Neuronal stem cell (in vitro differentiated cells): ENCODE results near the gene TYRO3.

Experiments used
- DNase-seq: peaks from one replicate; pipeline ENCODE4 v3.0.0-alpha.2; 2013; ENCODE audit warnings: low spot score
- H2AFZ ChIP-seq: one replicate; pipeline ENCODE4 v1.6.1; 2013; ENCODE audit warnings: mild to moderate bottlenecking, low read length, inconsistent platforms
- H2AK5ac ChIP-seq: 2 replicates; pipeline ENCODE4 v1.6.1; 2013; ENCODE audit warnings: low read depth, mild to moderate bottlenecking, inconsistent platforms, low read length, moderate library complexity, mixed read lengths
- H2BK120ac ChIP-seq: 2 replicates; pipeline ENCODE4 v1.6.1; 2013; ENCODE audit warnings: low read depth, mild to moderate bottlenecking, inconsistent platforms, low read length, moderate library complexity, mixed read lengths
- H2BK12ac ChIP-seq: one replicate; pipeline ENCODE4 v1.6.1; 2013; ENCODE audit warnings: low read length, inconsistent platforms
- H2BK15ac ChIP-seq: 2 replicates; pipeline ENCODE4 v1.6.1; 2013; ENCODE audit warnings: mild to moderate bottlenecking, low read length, inconsistent platforms, mixed read lengths
- H2BK5ac ChIP-seq: one replicate; pipeline ENCODE4 v1.6.1; 2013; ENCODE audit warnings: inconsistent platforms, mild to moderate bottlenecking, low read length, moderate library complexity
- H3K14ac ChIP-seq: one replicate; pipeline ENCODE4 v1.6.1; 2013; ENCODE audit warnings: low read length, inconsistent platforms
- H3K18ac ChIP-seq: 2 replicates; pipeline ENCODE4 v1.6.1; 2013; ENCODE audit warnings: low read length, inconsistent platforms
- H3K23ac ChIP-seq: 2 replicates; pipeline ENCODE4 v1.6.1; 2013; ENCODE audit warnings: low read depth, mild to moderate bottlenecking, mixed read lengths, low read length, inconsistent platforms; ENCODE audit not compliant: poor library complexity
- H3K27ac ChIP-seq: replicated peaks from 3 replicates; pipeline ENCODE4 v1.5.1; 2013; ENCODE audit warnings: low read length, inconsistent platforms
- H3K27me3 ChIP-seq, 3 experiments: 2 replicates each; pipeline ENCODE4 v1.6.1; 2013; ENCODE audit warnings: low read length in 3 of 3, mild to moderate bottlenecking in 2 of 3, inconsistent platforms in 1 of 3, low read depth in 1 of 3, mixed read lengths in 1 of 3, moderate library complexity in 1 of 3; ENCODE audit not compliant: control insufficient read depth in 3 of 3, insufficient read depth in 3 of 3
- H3K36me3 ChIP-seq, 2 donors: replicated peaks in 1 of 2; 2 replicates each; pipeline ENCODE4 v1.6.1; 2013; ENCODE audit warnings: low read length in 2 of 2; ENCODE audit not compliant: control insufficient read depth in 2 of 2, insufficient read depth in 2 of 2
- H3K4ac ChIP-seq: 2 replicates; pipeline ENCODE4 v1.6.1; 2013; ENCODE audit warnings: inconsistent platforms, mild to moderate bottlenecking, low read length, moderate library complexity
- H3K4me1 ChIP-seq, 2 donors: 1 replicate in 1 of 2; 2 replicates in 1 of 2; pipeline ENCODE4 v1.6.1; 2013; ENCODE audit warnings: low read length in 2 of 2, low read depth in 1 of 2; ENCODE audit not compliant: control insufficient read depth in 2 of 2, insufficient read depth in 1 of 2
- H3K4me2 ChIP-seq: one replicate; pipeline ENCODE4 v1.6.1; 2013; ENCODE audit warnings: mild to moderate bottlenecking, low read length, inconsistent platforms; ENCODE audit not compliant: insufficient read depth, poor library complexity, severe bottlenecking
- H3K4me3 ChIP-seq, 2 donors: 2 replicates each; pipeline ENCODE4 v1.5.1; 2013; ENCODE audit warnings: low read length in 2 of 2, mild to moderate bottlenecking in 2 of 2, inconsistent platforms in 1 of 2, moderate library complexity in 1 of 2
- H3K79me1 ChIP-seq: one replicate; pipeline ENCODE4 v1.6.1; 2013; ENCODE audit warnings: low read depth, mild to moderate bottlenecking, inconsistent platforms, low read length, moderate library complexity
- H3K9ac ChIP-seq: one replicate; pipeline ENCODE4 v1.6.1; 2013; ENCODE audit warnings: mild to moderate bottlenecking, low read depth, low read length, inconsistent platforms; ENCODE audit not compliant: poor library complexity
- H3K9me3 ChIP-seq, 2 donors: replicated peaks in 1 of 2; 2 replicates each; pipeline versions ENCODE3 to v1.6.1; 2013; ENCODE audit warnings: low read length in 2 of 2, mild to moderate bottlenecking in 2 of 2, inconsistent platforms in 1 of 2, low read depth in 1 of 2, mixed read lengths in 1 of 2, moderate library complexity in 1 of 2; ENCODE audit not compliant: control insufficient read depth in 2 of 2, insufficient read depth in 1 of 2
- H4K8ac ChIP-seq: one replicate; pipeline ENCODE4 v1.6.1; 2013; ENCODE audit warnings: low read depth, mild to moderate bottlenecking, inconsistent platforms, low read length, moderate library complexity
- H4K91ac ChIP-seq: one replicate; pipeline ENCODE4 v1.6.1; 2013; ENCODE audit warnings: low read length, low read depth, mild to moderate bottlenecking, inconsistent platforms; ENCODE audit not compliant: poor library complexity
- WGBS, 2 donors: extraction: QIAGEN DNeasy Blood & Tissue Kit; methylation state at CpG; one replicate each; pipeline ENCODE4 v1.1.7; 2013; ENCODE audit warnings: missing lambda C conversion rate in 2 of 2, mixed read lengths in 1 of 2; ENCODE audit not compliant: insufficient read length in 2 of 2, insufficient replicate concordance in 1 of 2; ENCODE audit errors: extremely low coverage in 2 of 2; 5-methylcytosine and 5-hydroxymethylcytosine counted together

The TYRO3 gene

GRCh38 chr15:41535544-41535943 lies 23.5 kb upstream of the TYRO3 start:
- H2BK15ac ChIP-seq: no peak overlapping the region
- DNase-seq: no peak
- H3K27me3 ChIP-seq: no peaks in the 10 kb centered on the region
- H2BK5ac ChIP-seq: no peak overlapping the region
- H4K8ac ChIP-seq: no peak overlapping the region
- no peak overlapping the region for H3K18ac ChIP-seq
- WGBS, 2 donors: no CpG with 5 or more reads among the region's 1 CpG
- H4K91ac ChIP-seq: no peak overlapping the region
- H3K9me3 ChIP-seq: no peaks in the 10 kb centered on the region
- peaks cover 24 to 58% of the 10 kb centered on the region in 2 donors for H3K36me3 ChIP-seq
- no peak overlapping the region for H3K23ac ChIP-seq
- no peak overlapping the region for H2BK12ac ChIP-seq
- no peaks in the 10 kb centered on the region for H3K4me1 ChIP-seq
- H3K4me2 ChIP-seq: no peak overlapping the region
- H3K79me1 ChIP-seq: no peaks in the 10 kb centered on the region
- no peak overlapping the region for H2AFZ ChIP-seq
- H3K9ac ChIP-seq: peak overlapping the region; percentile 27
- H2AK5ac ChIP-seq: no peak overlapping the region
- no peak overlapping the region for H3K27ac ChIP-seq
- no peak overlapping the region for H3K4ac ChIP-seq
- no peak overlapping the region for H3K14ac ChIP-seq
- no peak overlapping the region for H2BK120ac ChIP-seq
- no peak overlapping the region for H3K4me3 ChIP-seq

GRCh38 chr15:41536866-41537265 lies 22.1 kb upstream of the TYRO3 start:
- no peak overlapping the region for H2BK12ac ChIP-seq
- peaks cover 22 to 50% of the 10 kb centered on the region in 2 donors for H3K36me3 ChIP-seq
- DNase-seq: no peak
- peak overlapping the region; percentile 57 for H3K18ac ChIP-seq
- H3K14ac ChIP-seq: no peak overlapping the region
- no peaks in the 10 kb centered on the region for H3K4me1 ChIP-seq
- no peak overlapping the region for H3K4me3 ChIP-seq
- no peaks in the 10 kb centered on the region for H3K27me3 ChIP-seq
- no peak overlapping the region for H4K91ac ChIP-seq
- no peak overlapping the region for H4K8ac ChIP-seq
- H3K4me2 ChIP-seq: no peak overlapping the region
- no peak overlapping the region for H2AFZ ChIP-seq
- no peak overlapping the region for H2BK15ac ChIP-seq
- H3K23ac ChIP-seq: no peak overlapping the region
- no peaks in the 10 kb centered on the region for H3K9me3 ChIP-seq
- H2BK5ac ChIP-seq: no peak overlapping the region
- H3K79me1 ChIP-seq: no peaks in the 10 kb centered on the region
- no peak overlapping the region for H3K4ac ChIP-seq
- H2BK120ac ChIP-seq: no peak overlapping the region
- WGBS, 2 donors: no CpG with 5 or more reads among the region's 11 CpGs
- H3K9ac ChIP-seq: peak overlapping the region; percentile 77
- H2AK5ac ChIP-seq: no peak overlapping the region
- H3K27ac ChIP-seq: no peak overlapping the region

GRCh38 chr15:41543521-41543870 lies 15.5 kb upstream of the TYRO3 start:
- WGBS, 2 donors: no CpG with 5 or more reads among the region's 8 CpGs
- Histone ChIP-seq H2AK5ac (peak overlapping the region; percentile 25), H2BK12ac (no peak overlapping the region)

GRCh38 chr15:41544650-41545015 lies 14.4 kb upstream of the TYRO3 start:
- Histone ChIP-seq H3K18ac (no peak overlapping the region), H3K23ac (no peak overlapping the region), H3K27me3 (no peaks in the 10 kb centered on the region), H2BK15ac (no peak overlapping the region), H2BK12ac (no peak overlapping the region), H2AK5ac (peak overlapping the region; percentile 9), H3K9ac (peak overlapping the region; percentile 65), H2BK120ac (no peak overlapping the region), H3K79me1 (no peaks in the 10 kb centered on the region), H3K14ac (no peak overlapping the region), H3K36me3 (peaks cover 0 to 4% of the 10 kb centered on the region in 2 donors), H3K4me3 (peak overlapping the region in 1 of 2 donors; percentile 9), H4K91ac (no peak overlapping the region), H2BK5ac (no peak overlapping the region), H3K27ac (no peak overlapping the region), H3K4ac (no peak overlapping the region), H3K9me3 (no peaks in the 10 kb centered on the region), H4K8ac (no peak overlapping the region), H3K4me1 (no peaks in the 10 kb centered on the region), H3K4me2 (no peak overlapping the region), H2AFZ (peak overlapping the region; percentile 92)
- WGBS, 2 donors: no CpG with 5 or more reads among the region's 15 CpGs
- no peak for DNase-seq

More at GRCh38 chr15:41543521-41543870, 15.5 kb upstream of the TYRO3 start:
- Histone ChIP-seq H2BK15ac (no peak overlapping the region), H2AFZ (peak overlapping the region; percentile 92), H2BK5ac (no peak overlapping the region), H3K23ac (peak overlapping the region; percentile 96), H3K4me1 (no peaks in the 10 kb centered on the region), H2BK120ac (no peak overlapping the region), H3K18ac (no peak overlapping the region), H3K14ac (no peak overlapping the region), H3K27ac (no peak overlapping the region), H3K4ac (no peak overlapping the region), H3K4me3 (peak overlapping the region; percentile 93 to 96), H3K9ac (peak overlapping the region; percentile 89), H3K27me3 (no peaks in the 10 kb centered on the region), H4K8ac (no peak overlapping the region), H4K91ac (no peak overlapping the region), H3K36me3 (peaks cover 0 to 4% of the 10 kb centered on the region in 2 donors), H3K4me2 (peak overlapping the region; percentile 71), H3K79me1 (no peaks in the 10 kb centered on the region), H3K9me3 (no peaks in the 10 kb centered on the region)
- DNase-seq: no peak
